GM12875 (cell line): ENCODE measurements around the gene HMG20A.

Source experiments
- H3K4me3 ChIP-seq: one replicate; pipeline ENCODE4 v1.5.1; 2011; ENCODE audit warnings: low read depth, low read length, control low read depth
- TF ChIP-seq, protein P1 (sequence below): IDR thresholded peaks from 2 replicates; pipeline ENCODE4 v1.5.1; 2011; ENCODE audit warnings: low read depth, mild to moderate bottlenecking, control low read depth, inconsistent platforms, low read length, moderate library complexity, borderline replicate concordance; ENCODE audit not compliant: insufficient read depth

HMG20A gene

DNA sequence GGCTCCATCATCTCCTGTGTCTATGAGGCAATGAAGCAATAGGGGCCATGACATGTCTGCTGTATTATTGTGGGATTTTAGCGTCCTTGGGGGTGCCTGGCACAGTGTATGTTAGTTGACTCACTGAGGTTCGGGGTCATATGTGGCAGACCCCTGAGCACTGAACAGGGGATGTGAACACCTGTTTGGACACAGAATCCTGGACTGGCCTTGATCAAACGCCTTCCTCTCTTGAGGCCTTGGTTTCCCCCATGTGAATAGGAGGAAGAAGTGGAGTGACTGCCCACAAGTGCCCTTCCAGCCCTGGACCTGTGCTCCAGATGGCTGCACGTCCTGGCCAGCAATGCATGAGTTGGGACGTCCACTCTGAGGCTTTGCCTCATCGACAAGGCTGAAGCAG is 84.2 kb downstream of the HMG20A start:
- TF ChIP-seq, protein P1, sequence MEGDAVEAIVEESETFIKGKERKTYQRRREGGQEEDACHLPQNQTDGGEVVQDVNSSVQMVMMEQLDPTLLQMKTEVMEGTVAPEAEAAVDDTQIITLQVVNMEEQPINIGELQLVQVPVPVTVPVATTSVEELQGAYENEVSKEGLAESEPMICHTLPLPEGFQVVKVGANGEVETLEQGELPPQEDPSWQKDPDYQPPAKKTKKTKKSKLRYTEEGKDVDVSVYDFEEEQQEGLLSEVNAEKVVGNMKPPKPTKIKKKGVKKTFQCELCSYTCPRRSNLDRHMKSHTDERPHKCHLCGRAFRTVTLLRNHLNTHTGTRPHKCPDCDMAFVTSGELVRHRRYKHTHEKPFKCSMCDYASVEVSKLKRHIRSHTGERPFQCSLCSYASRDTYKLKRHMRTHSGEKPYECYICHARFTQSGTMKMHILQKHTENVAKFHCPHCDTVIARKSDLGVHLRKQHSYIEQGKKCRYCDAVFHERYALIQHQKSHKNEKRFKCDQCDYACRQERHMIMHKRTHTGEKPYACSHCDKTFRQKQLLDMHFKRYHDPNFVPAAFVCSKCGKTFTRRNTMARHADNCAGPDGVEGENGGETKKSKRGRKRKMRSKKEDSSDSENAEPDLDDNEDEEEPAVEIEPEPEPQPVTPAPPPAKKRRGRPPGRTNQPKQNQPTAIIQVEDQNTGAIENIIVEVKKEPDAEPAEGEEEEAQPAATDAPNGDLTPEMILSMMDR = no peak
- no peak overlapping the region for H3K4me3 ChIP-seq

DNA sequence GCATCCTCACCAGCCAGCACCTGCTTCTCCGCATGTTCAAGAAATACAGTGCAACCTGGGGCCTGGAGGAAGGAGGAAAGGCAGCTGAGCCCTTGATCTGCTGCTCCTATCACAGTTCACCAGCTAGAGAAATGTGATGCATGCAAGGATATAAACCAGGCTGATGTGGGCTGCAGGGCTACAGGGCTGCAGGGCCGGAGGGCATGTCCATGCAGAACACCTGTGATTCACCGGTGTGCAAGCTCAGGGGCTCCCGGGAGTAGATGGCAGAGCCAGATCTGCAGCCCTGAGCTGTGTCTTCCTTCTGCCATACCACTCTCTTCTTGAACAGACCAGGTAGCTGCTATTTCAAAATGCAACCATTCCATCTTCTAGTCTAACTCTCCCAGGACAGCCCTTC is 84.9 kb downstream of the HMG20A start:
- TF ChIP-seq, protein P1 = no peak
- H3K4me3 ChIP-seq = no peak overlapping the region

DNA sequence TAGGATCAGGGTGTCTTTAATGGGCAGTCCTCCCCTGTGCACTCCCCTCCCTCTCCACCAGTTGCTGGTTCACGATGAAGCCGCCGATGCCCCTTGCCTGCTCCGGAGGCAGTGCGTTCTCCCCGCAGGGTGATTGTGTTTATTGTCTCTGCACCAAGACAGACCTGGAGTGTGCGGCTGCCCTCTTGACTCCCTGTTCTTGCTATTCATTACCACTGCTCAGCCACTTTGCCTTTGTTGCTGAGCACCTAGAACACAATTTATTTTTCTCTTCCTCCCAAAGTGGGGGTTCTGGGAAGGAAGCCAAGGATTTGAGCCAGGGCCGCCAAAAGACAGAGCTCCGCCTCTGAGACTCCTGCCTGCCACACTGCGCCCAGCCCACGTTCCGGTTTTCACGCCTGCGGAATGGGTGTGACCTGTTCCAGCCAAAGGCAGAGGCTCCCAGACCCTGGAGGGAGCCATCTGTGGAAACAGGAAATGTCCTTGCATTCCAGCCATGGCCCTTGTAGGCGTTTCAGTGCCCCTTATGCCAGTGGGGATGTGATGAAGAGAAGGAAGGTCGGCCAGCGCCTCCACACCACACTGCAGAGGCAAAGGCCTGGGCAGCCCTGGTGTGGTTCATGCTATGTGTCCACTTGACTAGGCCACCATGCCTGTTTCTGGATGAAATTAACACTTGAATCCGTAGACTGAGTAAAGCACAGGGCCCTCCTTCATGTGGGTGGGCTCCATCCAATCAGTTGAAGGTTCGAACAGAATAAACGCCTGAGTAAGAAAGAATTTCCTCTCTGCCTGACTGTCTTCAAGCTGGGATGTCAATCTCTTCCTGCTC is 85.8 kb downstream of the HMG20A start:
- H3K4me3 ChIP-seq = no peak overlapping the region
- TF ChIP-seq, protein P1 = no peak

DNA sequence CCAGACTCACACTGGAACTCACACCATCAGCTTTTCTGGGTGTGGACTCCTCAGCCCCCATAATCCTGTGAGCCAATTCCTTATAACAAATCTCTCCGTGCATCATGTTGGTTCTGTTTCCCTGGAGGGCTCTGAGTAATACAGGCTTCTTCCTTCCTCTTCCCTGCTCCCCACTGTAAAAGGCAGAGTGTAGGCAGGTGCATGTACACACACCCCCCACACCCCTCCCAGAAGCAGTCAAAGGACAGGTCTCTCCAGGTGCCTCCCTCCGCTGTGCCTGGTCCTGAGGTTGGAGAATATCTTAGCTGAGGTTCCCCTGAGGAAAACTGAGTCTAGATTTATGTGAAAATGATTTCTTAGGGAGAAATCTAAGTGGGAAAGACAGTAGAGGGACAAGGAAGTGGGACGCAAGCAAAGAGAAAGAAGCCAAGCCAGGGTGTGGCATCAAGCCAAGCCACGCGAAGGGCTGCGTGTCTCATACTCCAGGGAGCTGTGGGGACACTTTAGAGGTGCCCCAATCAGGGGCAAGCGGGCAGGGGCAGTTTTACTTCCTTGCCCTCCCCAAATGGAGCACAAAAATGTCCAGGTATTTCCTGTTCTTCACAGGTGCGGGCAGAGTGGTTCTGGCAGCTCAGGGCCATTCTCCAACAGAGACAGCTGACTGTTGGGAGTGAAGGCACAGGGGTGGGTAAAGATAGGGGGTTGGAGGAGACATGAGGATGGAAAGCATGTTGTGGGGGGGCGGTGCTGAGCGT is 86.6 kb downstream of the HMG20A start:
- no peak overlapping the region for H3K4me3 ChIP-seq
- TF ChIP-seq, protein P1 = no peak

DNA sequence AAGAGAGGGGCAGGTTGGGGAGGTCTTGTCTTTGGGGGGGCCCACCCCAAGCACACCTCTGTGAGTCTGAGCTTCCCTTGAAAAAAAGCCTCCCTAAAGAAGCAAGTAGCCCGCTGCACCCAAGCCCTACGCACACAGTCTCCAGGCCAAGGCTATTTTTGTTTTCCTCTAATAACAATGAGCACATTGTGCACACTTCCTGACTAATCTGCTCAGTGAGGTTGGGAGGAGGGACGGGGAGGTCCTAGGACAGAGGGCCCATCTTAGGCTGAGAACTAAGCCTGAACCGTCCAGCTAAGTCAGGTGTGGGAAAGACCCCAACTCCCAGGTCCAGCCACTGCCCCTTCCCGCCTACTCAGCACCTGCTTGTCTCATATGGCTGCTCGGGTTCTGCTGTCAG is 87.2 kb downstream of the HMG20A start:
- H3K4me3 ChIP-seq = no peak overlapping the region
- TF ChIP-seq, protein P1 = no peak

DNA sequence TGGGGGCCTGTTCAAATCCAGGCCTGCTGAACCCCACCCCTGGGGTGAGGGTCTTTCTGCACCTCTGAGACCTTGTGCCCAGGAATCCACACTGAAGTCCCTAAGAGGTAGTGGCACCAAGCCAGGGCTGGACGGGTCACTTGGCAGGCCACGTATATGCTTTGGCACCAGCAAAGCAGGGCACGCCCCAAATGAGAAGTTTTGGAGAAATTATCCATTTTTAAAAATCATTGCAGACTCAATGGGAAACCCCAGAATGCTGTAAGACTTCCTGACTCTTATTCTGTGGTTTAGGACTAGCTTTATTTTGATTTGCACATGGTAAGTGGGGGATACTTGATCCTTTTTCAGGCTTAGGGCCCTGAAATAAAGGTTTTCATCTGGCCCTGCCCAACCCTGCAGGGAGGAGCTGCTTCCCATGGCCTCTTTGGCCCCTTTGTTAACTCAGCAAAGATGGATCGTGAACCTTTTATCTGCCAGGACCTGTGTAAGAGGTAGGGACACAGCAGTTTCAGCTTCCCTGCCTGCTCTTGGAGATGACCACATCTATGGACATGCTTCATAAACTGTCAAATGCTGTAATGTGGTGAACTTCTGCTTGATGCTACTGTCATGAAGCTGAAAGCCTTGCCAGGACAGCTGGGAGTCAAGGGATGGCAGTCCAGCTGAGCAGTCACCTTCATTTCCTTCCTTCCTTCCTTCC is 88.0 kb downstream of the HMG20A start:
- no peak overlapping the region for H3K4me3 ChIP-seq
- TF ChIP-seq, protein P1 = no peak
